Endothelial cell (in vitro differentiated cells): ENCODE data around the gene BRF1. TPM values are rescaled to one million over a fixed set of nuclear protein-coding genes. Genes with fewer than 3 reads are reported as not detected.

Experiments used
- DNase-seq: peaks from one replicate; pipeline ENCODE4 v3.0.0; 2021; ENCODE audit warnings: low spot score
- H3K27ac Mint-ChIP-seq: one replicate; pipeline ENCODE4 v1.8.0; 2021; ENCODE audit warnings: mixed read lengths, inconsistent platforms; ENCODE audit not compliant: unreplicated experiment
- H3K27me3 Mint-ChIP-seq: one replicate; pipeline ENCODE4 v1.8.0; 2021; ENCODE audit warnings: mild to moderate bottlenecking, moderate library complexity, mixed read lengths, inconsistent platforms; ENCODE audit not compliant: unreplicated experiment
- H3K36me3 Mint-ChIP-seq: one replicate; pipeline ENCODE4 v1.8.0; 2021; ENCODE audit warnings: mild to moderate bottlenecking, low read depth, mixed read lengths, inconsistent platforms; ENCODE audit not compliant: unreplicated experiment
- H3K4me1 Mint-ChIP-seq: one replicate; pipeline ENCODE4 v1.8.0; 2021; ENCODE audit warnings: mild to moderate bottlenecking, mixed read lengths, inconsistent platforms; ENCODE audit not compliant: unreplicated experiment
- H3K4me3 Mint-ChIP-seq: one replicate; pipeline ENCODE4 v1.8.0; 2021; ENCODE audit warnings: mild to moderate bottlenecking, mixed read lengths, inconsistent platforms; ENCODE audit not compliant: unreplicated experiment
- H3K9me3 Mint-ChIP-seq: one replicate; pipeline ENCODE4 v1.8.0; 2021; ENCODE audit warnings: mixed read lengths, inconsistent platforms; ENCODE audit not compliant: unreplicated experiment
- total RNA-seq: library from RNA; stranded (reverse); fragmentation: NEBNext Ultra II Directional; extraction: Animal tissue kit (Norgen Biotek cat#: 25700); gene quantifications from one replicate; pipeline ENCODE4 v1.2.1, GENCODE V29; 2021; ENCODE audit not compliant: unreplicated experiment
- TF ChIP-seq, protein P1 (sequence below): fragments of 200-600 bp; sonication (generic); IDR thresholded peaks from one replicate; pipeline ENCODE4 v1.5.0; 2021; ENCODE audit warnings: antibody characterized with exemption; ENCODE audit not compliant: unreplicated experiment

BRF1 gene
- total RNA-seq, 1 donor from 2014 or later = 40.9 TPM

- TF ChIP-seq, protein P1, sequence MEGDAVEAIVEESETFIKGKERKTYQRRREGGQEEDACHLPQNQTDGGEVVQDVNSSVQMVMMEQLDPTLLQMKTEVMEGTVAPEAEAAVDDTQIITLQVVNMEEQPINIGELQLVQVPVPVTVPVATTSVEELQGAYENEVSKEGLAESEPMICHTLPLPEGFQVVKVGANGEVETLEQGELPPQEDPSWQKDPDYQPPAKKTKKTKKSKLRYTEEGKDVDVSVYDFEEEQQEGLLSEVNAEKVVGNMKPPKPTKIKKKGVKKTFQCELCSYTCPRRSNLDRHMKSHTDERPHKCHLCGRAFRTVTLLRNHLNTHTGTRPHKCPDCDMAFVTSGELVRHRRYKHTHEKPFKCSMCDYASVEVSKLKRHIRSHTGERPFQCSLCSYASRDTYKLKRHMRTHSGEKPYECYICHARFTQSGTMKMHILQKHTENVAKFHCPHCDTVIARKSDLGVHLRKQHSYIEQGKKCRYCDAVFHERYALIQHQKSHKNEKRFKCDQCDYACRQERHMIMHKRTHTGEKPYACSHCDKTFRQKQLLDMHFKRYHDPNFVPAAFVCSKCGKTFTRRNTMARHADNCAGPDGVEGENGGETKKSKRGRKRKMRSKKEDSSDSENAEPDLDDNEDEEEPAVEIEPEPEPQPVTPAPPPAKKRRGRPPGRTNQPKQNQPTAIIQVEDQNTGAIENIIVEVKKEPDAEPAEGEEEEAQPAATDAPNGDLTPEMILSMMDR = no peak
- H3K9me3 Mint-ChIP-seq = no peaks in the 10 kb centered on the region
- H3K27me3 Mint-ChIP-seq = peaks cover 8% of the 10 kb centered on the region
- H3K27ac Mint-ChIP-seq = no peak overlapping the region
- no peak for DNase-seq
- peaks cover 5% of the 10 kb centered on the region for H3K36me3 Mint-ChIP-seq
- H3K4me1 Mint-ChIP-seq = peaks cover 2% of the 10 kb centered on the region
- H3K4me3 Mint-ChIP-seq = no peak overlapping the region
Measured at GRCh38 chr14:105347587-105347968, 46.8 kb upstream of the BRF1 start.

GRCh38 chr14:105346876-105347586 lies 46.2 kb upstream of the BRF1 start:
- no peaks in the 10 kb centered on the region for H3K9me3 Mint-ChIP-seq
- H3K27ac Mint-ChIP-seq = no peak overlapping the region
- H3K4me3 Mint-ChIP-seq = no peak overlapping the region
- H3K27me3 Mint-ChIP-seq = peaks cover 8% of the 10 kb centered on the region
- H3K36me3 Mint-ChIP-seq = peaks cover 5% of the 10 kb centered on the region
- no peak for DNase-seq
- TF ChIP-seq, protein P1 = no peak
- peaks cover 1% of the 10 kb centered on the region for H3K4me1 Mint-ChIP-seq

DNA sequence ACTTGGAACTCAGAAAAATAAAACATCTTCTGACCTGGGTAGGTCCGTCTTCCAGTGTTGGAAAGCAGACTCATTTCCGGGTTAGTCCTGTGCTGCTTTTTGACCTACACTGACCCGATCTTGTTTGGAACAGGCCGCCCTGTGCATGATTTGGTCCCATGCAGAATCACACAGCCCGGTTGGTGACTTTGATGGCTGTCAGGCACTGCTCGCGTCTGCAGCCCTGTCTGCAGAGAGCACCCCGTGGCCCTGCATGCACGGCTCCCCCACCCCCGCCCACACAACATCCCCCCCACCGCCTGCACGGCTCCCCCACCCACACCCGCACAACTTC lies 45.4 kb upstream of the BRF1 start:
- H3K4me3 Mint-ChIP-seq = no peak overlapping the region
- H3K27me3 Mint-ChIP-seq = peaks cover 6% of the 10 kb centered on the region
- H3K4me1 Mint-ChIP-seq = peaks cover 3% of the 10 kb centered on the region
- TF ChIP-seq, protein P1 = no peak
- peaks cover 5% of the 10 kb centered on the region for H3K36me3 Mint-ChIP-seq
- H3K9me3 Mint-ChIP-seq = no peaks in the 10 kb centered on the region
- H3K27ac Mint-ChIP-seq = no peak overlapping the region
- DNase-seq = no peak

DNA sequence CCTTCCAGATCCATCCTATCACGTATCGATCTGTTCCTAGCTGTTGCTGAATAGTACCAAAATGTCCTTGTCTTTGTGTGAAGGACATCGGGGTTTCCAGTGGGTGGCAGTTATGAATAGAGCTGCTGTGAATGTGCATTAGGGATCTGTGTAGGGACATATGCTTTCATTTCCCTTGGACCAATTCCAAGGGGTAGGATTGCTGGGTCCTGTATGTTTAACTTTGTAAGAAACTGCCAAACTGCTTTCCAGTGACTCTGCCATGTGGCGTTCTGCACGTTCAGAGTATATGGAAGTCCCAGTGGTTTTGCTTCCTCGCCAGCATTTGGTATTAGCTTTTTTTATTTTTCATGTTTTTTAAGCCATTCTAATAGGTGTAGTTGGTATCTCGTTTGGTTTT lies 42.4 kb upstream of the BRF1 start:
- H3K9me3 Mint-ChIP-seq = no peaks in the 10 kb centered on the region
- no peak for DNase-seq
- no peak overlapping the region for H3K27ac Mint-ChIP-seq
- H3K4me1 Mint-ChIP-seq = peaks cover 17% of the 10 kb centered on the region
- H3K36me3 Mint-ChIP-seq = peaks cover 5% of the 10 kb centered on the region
- H3K4me3 Mint-ChIP-seq = no peak overlapping the region
- peaks cover 6% of the 10 kb centered on the region for H3K27me3 Mint-ChIP-seq
- TF ChIP-seq, protein P1 = no peak

DNA sequence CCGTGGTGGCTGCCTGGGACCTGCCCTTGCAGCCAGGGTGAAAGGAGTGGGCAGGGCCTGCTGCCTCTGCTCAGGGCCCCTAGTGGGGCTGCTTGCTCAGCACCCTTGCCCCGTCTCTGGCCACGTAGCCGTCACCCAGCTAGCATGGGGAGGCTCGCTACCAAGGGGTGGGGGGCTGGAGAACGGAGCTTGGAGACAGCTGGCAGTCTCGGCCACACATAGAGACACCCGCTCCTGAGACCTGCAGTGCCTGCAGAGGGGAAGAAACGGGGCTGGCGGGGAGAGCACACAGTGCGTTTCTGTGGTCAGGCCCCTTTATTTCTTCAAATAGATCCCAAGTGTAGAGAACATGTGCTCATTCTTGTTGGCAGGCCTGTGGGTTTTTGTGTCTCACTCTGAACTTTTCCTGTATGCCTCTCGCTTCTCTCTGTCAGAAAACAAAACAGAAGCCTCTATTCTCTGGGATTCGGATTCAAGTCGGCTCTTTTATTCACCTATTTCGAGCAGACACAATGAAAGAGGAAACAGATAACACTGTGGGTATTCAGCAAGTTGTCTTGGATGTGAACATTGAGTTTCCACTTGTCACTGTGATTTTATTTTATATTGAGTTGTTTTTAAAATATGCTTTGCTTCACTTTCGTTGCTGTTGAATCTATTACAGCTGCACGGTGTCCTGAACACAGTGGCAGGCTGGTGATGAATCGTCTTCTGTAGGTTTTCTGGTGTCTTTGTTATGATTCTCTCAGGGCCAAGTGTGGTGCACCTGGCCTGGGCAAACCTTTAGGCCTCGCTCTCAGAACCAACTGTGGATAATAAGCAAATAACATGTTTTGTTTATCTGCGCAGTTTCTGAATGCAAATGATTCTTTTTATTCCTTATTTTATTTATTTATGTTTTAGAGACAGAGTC lies 40.3 kb upstream of the BRF1 start:
- DNase-seq = no peak
- Mint-ChIP-seq H3K27me3 (peaks cover 13% of the 10 kb centered on the region), H3K4me3 (no peak overlapping the region), H3K27ac (peak overlapping the region; percentile 61), H3K36me3 (peaks cover 5% of the 10 kb centered on the region), H3K4me1 (peaks cover 20% of the 10 kb centered on the region), H3K9me3 (no peaks in the 10 kb centered on the region)
- TF ChIP-seq, protein P1 = no peak
